HG03520 (cell line): Measurements from ENCODE around the gene IQSEC1.
A peak's percentile ranks its signal among the peaks of the same experiment; 100 is the strongest.

ENCODE experiments used
- ATAC-seq: cut with Tn5 transposase; IDR thresholded peaks from one replicate; pipeline ENCODE4 v1.9.1; 2021; ENCODE audit warnings: mild to moderate bottlenecking, moderate library complexity; ENCODE audit not compliant: unreplicated experiment

The IQSEC1 gene

GRCh38 chr3:13052191-13052820 lies 20.9 kb downstream of the IQSEC1 start:
- ATAC-seq = no peak

GRCh38 chr3:13051581-13051980 lies 21.6 kb downstream of the IQSEC1 start:
- no peak for ATAC-seq

GRCh38 chr3:13051066-13051465 lies 22.2 kb downstream of the IQSEC1 start:
- ATAC-seq = no peak

DNA sequence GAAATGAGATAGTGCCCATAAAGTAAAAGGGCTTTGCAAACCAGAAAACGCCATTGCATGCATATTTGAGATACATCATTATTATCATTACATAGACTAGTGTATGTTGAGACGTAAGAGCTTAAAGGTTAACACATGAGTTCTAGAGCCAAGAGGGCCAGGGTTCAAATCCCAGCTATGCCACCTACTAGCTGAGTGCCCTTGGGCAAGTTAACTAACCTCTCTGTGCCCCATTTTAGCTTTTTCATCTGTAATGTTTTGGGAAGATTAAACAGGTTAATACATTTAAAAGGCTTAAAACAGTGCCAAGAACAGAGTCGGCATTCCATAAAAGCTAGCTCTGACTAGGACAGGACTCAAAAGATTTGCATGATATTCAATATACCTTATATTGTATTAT lies 22.8 kb downstream of the IQSEC1 start:
- ATAC-seq = no peak

GRCh38 chr3:13049400-13049799 lies 23.8 kb downstream of the IQSEC1 start:
- no peak for ATAC-seq

DNA sequence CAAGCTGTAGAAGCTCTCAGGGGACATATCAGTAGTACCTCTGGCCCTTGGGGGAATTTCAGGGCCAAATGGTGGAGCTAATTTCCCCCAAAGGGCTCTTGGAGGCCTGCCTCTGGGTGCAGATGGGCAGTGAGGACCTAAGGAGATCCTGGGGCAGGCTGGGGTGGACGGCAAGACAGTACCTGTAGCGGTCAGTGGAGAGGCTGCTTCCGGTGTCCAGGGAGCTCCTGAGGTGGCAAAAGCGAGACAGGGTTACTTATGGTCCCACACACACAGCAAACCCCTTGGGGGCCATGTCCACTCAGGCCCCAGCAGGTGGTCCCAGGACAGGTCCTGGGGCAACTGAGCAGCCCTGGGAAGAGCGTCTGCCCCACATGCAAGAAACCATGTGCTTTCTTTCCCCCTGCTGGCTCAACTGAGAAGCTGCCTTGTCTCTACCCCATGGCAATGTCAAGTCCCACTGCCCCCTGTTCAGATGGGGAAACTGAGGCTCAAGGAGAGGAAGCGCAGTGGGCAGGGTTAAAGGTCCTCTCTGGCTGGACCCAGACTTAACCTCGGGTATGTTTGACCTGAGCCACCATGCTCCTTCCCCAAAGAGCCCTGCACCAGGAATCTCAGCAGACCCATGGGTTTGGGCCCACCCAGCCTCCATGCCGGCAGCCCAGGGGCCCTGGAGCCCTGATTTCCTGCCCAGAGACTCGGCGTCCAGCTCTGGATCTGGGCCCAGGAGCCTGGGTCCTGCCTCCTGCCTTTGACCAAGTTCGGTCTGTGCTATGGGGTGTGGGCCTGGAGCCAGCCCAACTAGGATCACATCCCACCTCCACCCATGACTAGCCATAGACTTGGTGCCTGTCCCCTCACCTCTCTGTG lies 25.7 kb downstream of the IQSEC1 start:
- no peak for ATAC-seq

DNA sequence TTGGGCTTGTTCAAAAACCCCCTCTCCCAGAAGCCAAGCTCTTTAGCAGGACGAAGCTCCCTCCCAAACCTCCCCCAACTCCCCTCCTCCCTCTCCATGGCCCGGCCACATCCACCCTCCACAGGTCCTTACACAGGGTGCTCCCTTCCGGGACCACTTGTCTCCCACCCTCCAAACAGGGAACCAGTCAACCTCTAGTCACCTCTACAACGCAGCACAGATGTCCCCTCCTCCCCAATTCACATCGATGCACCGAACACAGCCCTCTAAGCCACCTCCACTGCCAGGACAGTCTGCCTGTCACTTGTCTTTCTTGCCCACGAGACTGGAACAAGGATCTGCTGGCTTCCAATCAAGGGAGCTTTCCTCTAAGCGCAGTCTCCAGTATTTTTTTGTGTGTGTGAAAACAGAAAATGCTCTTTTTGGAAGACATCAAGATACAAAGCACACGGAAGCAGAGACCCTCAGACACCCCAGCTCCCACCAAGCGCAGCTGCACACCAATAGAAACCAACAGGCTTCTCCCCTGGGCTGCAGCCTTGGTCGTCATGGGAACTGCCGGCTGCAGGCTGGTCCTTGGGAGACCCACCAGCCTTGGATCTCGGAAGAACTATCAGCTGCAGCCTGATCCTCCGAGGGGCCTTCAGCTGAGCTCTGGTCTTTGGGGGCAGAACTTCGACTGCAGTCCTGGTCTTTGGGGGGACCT lies 26.5 kb downstream of the IQSEC1 start:
- ATAC-seq = no peak

DNA sequence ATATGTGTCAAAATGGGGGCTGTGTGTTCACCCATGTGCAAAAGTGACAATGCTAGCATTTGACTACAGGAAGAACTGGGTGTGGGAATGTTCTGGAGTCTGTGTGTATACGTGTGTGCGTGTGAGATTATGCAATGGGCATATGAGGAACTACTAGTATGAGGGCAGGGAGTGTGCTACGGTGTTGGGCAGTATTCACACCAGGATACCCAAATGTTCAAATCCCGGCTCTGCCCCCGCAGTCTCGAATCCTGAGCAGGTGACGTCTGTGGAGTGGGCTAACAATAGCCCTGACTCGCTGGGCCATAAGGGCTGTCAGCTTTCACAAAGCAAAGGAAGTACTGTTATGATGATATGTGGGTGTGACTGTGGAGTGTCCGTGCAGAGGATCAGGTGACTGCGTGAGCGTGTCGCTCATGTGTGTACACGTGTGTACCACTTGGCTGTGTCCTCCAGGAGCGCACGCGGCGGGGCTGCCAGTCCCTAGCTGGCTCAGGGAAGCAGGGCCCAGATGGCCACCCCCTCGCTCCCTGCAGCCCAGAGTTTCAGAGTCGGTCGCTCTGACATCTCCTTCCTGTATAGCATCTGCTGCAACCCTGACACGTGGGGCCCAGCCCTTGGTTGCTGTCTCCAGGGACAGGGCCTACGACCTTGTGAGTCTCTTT lies 27.2 kb downstream of the IQSEC1 start:
- ATAC-seq = peak; percentile 73

DNA sequence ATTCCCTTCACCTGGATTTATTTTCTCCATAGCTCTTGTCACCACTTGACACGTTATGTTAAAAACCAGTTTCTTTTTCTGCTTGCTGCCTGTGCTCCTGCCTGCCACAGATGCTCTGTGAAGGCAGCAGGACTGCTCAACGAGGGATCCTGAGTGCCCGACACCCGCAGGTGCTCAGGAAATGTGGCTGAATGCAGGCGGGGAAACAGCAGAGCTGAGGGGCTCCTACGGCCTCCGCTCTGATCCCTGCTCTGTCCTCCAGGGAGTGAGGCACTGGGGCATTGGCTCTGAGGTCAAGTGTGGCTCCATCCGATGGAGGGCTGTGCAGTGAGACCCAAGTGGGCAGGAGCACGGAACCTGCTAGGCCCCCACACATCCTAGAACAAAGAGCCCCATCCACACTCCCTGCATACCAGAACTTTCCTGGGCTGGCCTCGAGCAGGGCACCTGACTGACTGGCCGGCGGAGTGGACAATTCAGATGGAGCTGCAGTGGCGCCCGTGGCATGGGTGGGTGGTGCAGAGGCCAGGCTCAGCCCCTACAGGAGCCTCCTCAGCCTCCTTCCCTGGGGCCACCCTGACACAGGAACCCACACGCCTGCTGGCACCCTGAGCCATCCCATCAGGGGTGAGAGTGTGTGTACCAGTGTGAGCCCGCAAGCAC lies 27.9 kb downstream of the IQSEC1 start:
- ATAC-seq = no peak

DNA sequence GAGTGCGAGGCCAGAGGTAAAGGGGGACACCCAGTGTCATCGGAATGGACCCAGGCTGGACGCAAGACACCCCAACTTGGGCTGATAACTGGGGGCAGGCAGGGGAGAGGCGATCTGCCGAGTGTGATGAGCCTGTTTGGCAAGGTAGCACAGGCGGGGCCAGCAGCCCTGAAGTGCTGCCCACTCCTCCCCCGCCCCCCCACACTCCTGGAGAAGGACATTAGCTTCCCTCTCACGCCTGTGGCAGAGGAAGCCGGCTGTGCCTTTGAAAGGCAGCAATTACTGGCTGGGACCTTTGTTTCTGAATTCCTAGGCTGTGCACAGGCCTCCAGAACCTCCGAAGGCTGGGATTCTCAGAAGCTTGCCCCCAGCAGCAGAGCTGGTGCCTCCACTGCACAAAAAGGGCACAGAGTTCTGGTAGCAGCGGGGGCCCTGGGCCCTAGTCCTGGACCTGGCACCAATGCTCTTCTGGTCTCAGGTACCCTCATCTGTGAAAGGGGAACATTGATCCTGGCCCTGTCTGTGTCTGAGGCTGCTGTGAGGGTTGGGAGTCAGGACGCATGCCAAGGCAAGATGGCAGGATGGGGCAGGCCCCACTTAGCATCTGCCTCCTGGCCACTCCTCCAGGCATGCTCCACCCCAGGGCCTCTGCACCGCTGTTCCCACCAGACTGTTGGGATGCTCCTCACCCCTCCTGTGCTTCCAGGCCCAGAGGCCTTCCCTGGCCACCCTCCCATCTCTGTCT lies 28.6 kb downstream of the IQSEC1 start:
- ATAC-seq = no peak

GRCh38 chr3:13043656-13044055 lies 29.6 kb downstream of the IQSEC1 start:
- no peak for ATAC-seq

GRCh38 chr3:13042715-13043271 lies 30.4 kb downstream of the IQSEC1 start:
- ATAC-seq = no peak

DNA sequence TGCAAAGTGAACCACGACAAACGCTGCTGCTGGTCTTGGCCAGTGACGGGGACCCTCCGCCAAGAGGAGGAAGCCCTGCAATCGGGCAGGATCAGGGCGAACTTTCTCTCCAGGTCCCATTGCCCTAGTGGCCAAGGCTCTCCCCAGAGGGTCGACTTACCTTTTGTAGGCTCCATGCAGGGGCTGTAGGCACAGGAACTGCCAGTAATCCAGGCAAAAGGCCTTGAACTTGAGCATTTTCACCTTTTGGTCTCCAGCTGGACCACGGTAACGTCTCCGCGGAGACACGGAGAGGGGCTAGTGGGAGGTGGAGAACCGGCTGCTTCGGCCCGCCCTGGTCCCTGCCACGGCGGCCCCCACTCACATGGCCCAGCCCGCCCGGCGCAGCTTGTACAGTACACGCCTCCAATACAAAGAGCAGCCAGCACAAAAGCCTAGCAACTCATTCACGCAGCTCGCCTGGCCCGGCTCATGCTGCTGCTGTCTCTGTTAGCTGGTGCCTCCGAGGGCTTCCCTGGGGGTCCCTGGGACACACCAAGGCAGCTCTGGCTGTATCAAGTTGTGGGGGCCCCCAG lies 31.0 kb downstream of the IQSEC1 start:
- no peak for ATAC-seq

DNA sequence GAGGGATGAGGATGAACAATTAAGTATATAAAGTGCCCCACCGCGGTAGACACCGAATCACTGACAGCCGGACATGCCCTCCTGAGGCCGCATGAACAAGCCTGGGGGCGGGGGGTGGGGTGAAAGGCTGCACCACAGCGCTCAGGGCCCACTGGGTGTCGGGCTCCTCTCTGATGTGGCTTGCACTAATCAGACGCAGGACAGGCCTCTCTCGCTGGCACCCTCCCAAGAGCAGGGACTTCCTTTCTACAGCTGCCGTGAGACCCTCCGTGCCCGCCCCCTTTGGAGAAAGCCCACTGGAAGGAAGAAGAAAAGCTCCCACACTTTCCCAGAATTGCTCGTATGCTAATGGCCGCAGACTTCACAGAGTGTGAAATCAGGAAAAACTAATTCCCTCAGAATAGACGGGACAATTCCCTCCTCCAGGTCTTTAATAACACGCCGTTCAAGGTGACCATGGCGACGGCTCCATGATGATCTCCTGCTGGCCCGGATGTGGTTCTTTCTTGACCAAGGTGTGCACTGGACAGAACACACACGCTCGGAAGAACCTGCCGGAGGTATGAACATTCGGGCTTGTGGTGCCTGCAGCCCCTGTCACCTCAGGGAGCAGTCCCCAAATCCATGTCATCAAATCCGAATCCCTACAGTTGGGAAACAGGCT lies 32.0 kb downstream of the IQSEC1 start:
- ATAC-seq = no peak

- ATAC-seq = peak; percentile 87
These were observed 32.7 kb downstream of the IQSEC1 start for GRCh38 chr3:13040361-13041074.

DNA sequence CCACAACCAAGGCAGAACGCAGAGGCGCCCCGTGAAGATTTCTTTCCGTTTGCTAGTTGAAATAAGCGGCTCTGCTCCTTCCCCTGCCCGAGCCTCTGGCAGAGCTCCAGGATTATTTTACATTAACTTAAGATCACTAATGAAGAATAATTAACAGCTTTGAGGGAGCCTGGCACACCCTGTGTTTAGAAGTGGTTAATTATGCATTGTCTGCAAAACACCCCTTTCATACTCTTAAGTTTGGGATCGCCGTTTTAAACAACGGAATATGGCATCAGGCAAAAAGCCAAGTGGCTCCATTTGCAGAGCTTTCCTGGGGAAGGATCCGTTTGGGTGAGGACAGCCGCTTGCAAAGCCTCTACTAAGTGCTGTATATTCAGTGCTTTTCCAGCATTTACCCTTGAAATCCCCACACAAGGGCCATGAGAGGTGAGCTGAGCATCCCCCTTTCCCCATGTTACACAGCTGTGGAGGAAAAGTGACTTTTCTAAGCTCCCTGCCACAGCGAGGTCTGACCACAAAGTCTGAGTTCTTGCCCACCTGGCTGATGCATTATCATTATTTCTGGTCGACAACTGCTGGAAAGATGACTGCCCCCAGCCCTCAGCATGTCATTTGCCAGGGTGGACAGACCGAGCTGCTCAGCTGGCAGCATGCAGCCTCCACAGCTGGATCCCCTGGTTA lies 33.9 kb downstream of the IQSEC1 start:
- no peak for ATAC-seq

DNA sequence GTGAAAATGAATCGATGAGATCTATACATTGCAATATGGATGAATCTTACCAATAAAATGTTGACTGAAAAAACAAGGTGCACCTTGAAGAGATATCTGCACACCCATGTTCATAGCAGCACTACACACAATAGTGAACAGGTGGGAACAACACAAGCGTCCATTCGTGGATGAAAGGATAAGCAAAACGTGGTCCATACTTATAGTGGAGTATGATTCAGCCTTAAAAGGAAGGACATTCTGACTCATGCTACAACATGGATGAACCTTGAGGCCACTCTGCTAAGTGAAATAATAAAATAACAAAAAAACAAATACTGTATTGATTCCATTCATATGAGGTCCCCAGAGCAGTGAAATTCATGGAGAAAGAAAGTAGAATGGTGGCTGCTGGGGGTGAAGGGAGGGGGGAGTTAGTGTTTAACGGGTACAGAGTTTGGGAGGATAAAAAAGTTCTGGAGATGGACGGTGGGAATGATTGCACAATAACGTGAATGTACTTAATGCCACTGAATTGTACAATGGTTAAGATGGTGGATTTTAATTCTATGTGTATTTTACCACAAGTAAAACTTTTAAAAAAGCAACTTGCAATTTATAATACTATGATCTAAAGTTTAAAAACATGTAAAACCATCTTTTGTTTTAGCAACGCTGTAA lies 35.6 kb downstream of the IQSEC1 start:
- ATAC-seq = no peak
